Fibroblast of lung (primary cell): ENCODE measurements around the gene SLC44A1.

ENCODE experiments used
- CTCF ChIP-seq, 2 donors: IDR thresholded peaks in 1 of 2; conservative IDR thresholded peaks in 1 of 2; 1 replicate in 1 of 2; 2 replicates in 1 of 2; pipeline ENCODE4 v1.5.1; 2011 to 2012; ENCODE audit warnings: low read length in 2 of 2, control low read depth in 1 of 2, inconsistent platforms in 1 of 2, low read depth in 1 of 2, mild to moderate bottlenecking in 1 of 2
- EZH2 ChIP-seq: IDR thresholded peaks from 2 replicates; pipeline ENCODE4 v1.5.1; 2012; ENCODE audit warnings: low read length, control low read depth, mild to moderate bottlenecking; ENCODE audit errors: missing control alignments

DNA sequence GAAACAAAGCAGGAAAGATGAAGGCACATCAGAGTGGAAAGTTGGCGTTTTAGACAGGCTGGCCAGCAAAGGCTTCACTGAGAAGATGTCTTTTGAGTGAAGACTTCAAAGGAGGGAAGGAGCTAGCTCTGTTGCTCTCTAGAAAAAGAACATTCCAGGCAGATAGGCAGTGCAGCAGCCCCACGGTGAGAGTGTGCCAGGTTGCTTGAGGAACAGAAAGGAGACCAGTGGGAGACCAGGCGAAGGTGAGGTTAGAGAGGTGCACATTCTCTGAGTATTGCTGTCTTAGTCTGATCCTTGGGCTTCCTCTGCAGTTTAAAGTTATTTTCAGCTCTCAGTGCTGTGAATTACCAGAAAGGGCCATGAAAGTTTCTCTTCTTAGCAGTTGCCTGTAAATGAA lies 83.8 kb downstream of the SLC44A1 start:
- TF ChIP-seq CTCF (conservative IDR thresholded peaks at IDR 0.05 in 1 of 2, IDR thresholded peaks at IDR 0.05 in 1 of 2; ENCODE audit: low read depth in 1 of 2, low read length in 2 of 2) (no peak), EZH2 (no peak)
